ENCODE data around the gene SLC16A12. TPM values are rescaled to one million over a fixed set of nuclear protein-coding genes. Genes with fewer than 3 reads are reported as not detected.

SLC16A12 gene
- total and polyA plus RNA-seq, 8 donors: 6.0 to 38.2 (median 23.6) TPM

DNA sequence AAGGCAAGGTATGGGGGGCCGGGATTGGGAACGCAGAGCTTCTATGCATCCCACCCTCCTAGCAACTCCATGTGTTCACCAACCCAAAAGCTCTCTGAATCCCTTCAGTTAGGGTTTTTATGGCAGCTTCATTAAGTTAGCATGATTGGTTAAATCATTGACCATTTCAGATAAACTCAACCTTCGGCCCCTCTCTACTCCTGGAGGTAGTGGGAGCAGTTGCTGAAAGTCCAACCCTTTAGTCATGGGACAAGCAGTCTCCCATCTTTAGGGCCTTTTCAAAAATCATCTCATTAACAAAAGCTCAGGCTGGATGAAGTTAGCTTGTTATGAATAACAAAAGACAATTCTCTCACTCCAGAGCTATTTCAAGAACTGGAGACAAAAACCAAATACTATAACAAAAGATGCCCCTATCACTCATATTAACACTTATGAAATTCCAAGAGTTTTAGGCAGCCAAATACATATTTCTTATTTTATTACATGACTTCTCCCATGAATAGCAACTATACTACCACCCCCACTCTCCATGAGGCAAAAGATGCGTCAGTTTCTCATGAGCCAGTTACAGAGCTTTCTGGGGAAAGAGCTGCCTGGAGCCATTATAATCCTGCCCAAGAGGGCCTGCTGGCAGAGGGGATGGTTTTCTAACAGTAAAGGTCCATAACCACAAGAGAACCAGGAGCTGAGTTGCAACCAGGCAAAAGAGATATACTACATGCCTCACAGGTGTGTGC lies 44.6 kb downstream of the SLC16A12 start:
- H3K4me3 ChIP-seq: no peak overlapping the region
- no peak overlapping the region for H3K27ac ChIP-seq
- WGBS, 2 donors: 78 to 84% methylated on average over 4 of the region's 4 CpGs
- no peaks in the 10 kb centered on the region for H3K36me3 ChIP-seq
- FAIRE-seq (no peak), ATAC-seq (no peak), DNase-seq (no peak)
- H3K9me3 ChIP-seq: no peaks in the 10 kb centered on the region
- intact Hi-C loops (cut with DNase I): no loop called here
- TF ChIP-seq, protein P1, sequence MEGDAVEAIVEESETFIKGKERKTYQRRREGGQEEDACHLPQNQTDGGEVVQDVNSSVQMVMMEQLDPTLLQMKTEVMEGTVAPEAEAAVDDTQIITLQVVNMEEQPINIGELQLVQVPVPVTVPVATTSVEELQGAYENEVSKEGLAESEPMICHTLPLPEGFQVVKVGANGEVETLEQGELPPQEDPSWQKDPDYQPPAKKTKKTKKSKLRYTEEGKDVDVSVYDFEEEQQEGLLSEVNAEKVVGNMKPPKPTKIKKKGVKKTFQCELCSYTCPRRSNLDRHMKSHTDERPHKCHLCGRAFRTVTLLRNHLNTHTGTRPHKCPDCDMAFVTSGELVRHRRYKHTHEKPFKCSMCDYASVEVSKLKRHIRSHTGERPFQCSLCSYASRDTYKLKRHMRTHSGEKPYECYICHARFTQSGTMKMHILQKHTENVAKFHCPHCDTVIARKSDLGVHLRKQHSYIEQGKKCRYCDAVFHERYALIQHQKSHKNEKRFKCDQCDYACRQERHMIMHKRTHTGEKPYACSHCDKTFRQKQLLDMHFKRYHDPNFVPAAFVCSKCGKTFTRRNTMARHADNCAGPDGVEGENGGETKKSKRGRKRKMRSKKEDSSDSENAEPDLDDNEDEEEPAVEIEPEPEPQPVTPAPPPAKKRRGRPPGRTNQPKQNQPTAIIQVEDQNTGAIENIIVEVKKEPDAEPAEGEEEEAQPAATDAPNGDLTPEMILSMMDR (IDR thresholded peaks at IDR 0.05): no peak
- peaks cover 0 to 5% (median 0%) of the 10 kb centered on the region in 3 donors for H3K4me1 ChIP-seq
- no peaks in the 10 kb centered on the region for H3K27me3 ChIP-seq

DNA sequence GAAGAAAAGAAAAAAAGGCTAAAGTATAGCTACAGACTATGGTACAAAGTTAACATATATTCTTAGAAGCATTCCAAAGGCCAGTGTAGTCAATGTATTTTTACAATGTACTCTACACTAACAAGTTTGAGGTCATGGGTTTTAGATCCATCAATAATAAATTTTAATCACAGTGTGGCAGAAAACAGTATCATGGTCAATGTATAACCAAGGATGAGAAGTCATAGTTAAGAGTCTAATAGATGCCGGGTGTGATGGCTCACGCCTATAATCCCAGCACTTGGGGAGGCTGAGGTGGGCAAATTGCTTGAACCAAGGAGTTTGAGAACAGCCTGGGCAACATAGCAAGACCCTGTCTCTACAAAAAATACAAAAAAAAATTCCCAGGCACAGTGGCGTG lies 53.1 kb downstream of the SLC16A12 start:
- H3K9me3 ChIP-seq: no peaks in the 10 kb centered on the region
- no peak overlapping the region for H3K4me3 ChIP-seq
- H3K27me3 ChIP-seq: no peaks in the 10 kb centered on the region
- WGBS, 2 donors: 92 to 94% methylated on average over 3 of the region's 3 CpGs
- TF ChIP-seq, protein P1 (IDR thresholded peaks at IDR 0.05): no peak
- FAIRE-seq: no peak
- no peak for DNase-seq
- no peak for ATAC-seq
- H3K36me3 ChIP-seq: no peaks in the 10 kb centered on the region
- H3K27ac ChIP-seq: peak overlapping the region in 1 of 4 donors; percentile 3
- intact Hi-C loops (cut with DNase I): no loop called here
- peaks cover 0 to 38% (median 29%) of the 10 kb centered on the region in 3 donors for H3K4me1 ChIP-seq

DNA sequence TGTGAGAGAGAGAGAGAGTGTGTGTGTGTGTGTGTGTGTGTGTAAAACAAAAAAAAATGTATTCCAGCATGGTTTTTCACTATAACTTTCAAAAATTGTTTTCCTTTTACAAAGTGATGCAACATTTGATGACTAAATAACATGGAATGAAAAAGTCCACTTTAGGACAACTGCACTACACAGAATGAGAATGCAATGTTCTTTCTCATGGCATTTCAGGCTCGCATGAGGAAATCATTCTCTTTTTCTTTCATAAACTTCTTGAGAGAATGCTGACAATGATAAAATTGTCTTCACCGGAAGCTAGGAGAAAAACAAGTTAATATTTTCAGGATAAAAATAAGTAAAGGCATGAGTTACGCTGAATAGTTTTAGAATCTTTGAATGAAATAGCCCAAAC lies 53.7 kb downstream of the SLC16A12 start:
- peak overlapping the region in 1 of 4 donors; percentile 3 for H3K27ac ChIP-seq
- TF ChIP-seq, protein P1 (IDR thresholded peaks at IDR 0.05): no peak
- intact Hi-C loops (cut with DNase I): no loop called here
- no peaks in the 10 kb centered on the region for H3K9me3 ChIP-seq
- H3K4me1 ChIP-seq: peaks cover 0 to 42% (median 31%) of the 10 kb centered on the region in 3 donors
- peak; percentile 43 for FAIRE-seq
- H3K36me3 ChIP-seq: no peaks in the 10 kb centered on the region
- H3K27me3 ChIP-seq: no peaks in the 10 kb centered on the region
- ATAC-seq: peak; percentile 33 to 43 (median 34)
- DNase-seq: no peak
- H3K4me3 ChIP-seq: no peak overlapping the region
- WGBS, 2 donors: 75 to 79% methylated on average over 3 of the region's 3 CpGs

DNA sequence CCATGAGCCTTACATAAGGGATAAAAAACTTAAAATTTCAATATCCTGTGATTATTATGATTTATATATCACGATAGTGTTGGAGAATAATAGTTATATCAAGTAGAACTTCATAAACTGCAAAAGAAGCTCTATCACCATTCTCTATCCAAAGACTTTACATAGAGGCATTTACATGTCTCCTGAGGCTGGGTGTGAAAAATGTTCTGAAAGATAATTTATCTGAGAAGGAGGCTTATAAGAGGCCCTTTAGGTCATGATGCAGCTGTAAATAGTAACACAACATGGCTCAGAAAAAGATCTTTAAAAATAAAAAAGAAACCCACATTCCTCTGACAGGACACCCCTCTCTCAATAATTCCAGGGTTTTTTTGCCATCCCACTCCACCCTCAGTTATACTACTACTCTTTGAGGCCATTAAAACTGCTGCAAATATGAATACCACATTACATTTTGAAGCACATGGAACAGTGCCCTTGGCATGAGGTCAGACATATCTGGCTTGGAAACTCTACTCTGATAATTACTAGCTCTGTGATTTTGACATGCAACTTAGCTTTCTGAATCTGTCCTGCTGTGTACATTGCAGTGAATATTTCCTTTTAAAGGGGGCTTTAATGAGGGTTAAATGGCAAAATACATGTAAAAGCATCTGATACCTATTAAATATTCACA lies 55.5 kb downstream of the SLC16A12 start:
- no peak for FAIRE-seq
- Histone ChIP-seq H3K4me3 (no peak overlapping the region), H3K27ac (no peak overlapping the region), H3K4me1 (peaks cover 9 to 57% (median 47%) of the 10 kb centered on the region in 3 donors), H3K27me3 (no peaks in the 10 kb centered on the region), H3K9me3 (no peaks in the 10 kb centered on the region), H3K36me3 (no peaks in the 10 kb centered on the region)
- no peak for DNase-seq
- TF ChIP-seq, protein P1 (IDR thresholded peaks at IDR 0.05): no peak
- 88 to 94% methylated on average over 1 of the region's 1 CpG for WGBS, 2 donors
- peak in 3 of 4 donors; percentile 26 to 50 (median 50) for ATAC-seq
- intact Hi-C loops (cut with DNase I): loop anchor here in 1 of 3 donors (10.0 kb wide), 1 partner anchor 55 kb away; the partner anchor contains the start of gene SLC16A12
